GM19023 (cell line): ENCODE measurements around the gene SCUBE1.

Source experiments
- ATAC-seq: cut with Tn5 transposase; IDR thresholded peaks from one replicate; pipeline ENCODE4 v1.9.1; 2021; ENCODE audit warnings: mild to moderate bottlenecking, moderate library complexity; ENCODE audit not compliant: unreplicated experiment

Gene SCUBE1

DNA sequence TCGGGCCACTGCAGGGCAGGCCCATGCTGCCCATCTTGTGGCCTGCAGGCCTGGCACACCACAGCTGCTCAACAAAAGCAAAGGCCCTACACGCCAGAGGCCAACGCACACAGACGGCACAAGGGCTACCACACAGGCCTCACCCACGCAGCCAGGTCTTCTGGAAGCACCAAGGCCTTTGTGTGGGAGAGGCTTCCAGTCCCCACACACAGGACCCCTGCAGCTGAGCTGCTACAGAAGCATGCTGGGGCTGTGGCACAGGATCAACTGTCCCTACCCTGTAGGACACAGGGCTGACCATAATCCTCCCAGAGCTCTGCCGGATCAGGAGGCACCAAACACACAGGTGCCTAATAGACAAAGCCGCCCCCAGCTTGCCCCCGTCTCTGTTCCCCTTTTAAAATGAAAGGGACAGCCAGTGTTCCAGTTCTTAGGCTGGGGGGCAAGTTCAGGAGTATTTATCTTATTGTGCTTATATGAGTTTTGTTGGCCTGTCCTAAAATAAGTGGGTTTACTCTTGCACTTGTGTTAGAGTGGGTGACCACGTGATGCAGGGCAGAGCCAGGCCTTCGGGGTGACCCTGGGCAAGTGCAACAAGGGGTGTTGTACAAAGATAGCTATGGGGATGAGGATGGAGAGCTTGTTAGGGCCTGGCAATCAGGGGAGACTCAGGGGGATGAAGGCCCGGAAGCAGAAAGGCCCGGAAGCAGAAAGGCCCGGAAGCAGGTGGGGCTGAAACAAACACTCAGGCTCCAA lies 161.7 kb downstream of the SCUBE1 start:
- ATAC-seq = no peak

DNA sequence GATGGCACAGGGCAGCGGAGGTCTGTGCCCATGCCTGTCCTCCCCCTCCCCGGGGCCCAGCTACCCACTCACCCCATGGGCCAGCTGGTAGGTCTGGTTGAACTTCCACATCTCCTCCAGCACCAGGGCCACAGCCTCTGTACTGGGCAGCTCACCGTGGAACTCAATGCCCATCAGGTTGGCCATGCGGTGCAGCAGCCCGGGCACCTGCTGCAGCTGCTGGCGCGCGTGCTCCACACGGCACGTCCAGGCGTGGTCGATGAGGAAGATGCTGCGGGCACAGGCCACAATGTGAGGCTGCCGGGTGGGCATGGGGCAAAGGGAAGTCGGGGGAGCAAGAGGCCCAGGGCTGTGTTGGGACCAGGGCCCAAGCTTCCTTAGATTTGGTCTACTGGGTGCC lies 162.5 kb downstream of the SCUBE1 start:
- no peak for ATAC-seq

DNA sequence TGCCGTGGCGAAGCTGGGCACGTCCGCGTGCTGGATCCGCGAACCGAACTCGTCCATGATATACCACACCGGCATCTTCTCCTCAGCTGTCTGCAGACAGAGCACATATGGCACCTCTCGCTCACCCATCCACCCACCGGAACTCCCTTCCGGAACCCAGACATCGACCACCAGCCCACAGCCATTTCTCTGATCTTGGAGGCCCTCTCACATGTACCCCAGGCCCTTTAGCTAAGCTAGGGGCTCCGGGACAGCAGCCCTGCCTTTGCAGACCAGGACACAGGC lies 163.3 kb downstream of the SCUBE1 start:
- no peak for ATAC-seq

DNA sequence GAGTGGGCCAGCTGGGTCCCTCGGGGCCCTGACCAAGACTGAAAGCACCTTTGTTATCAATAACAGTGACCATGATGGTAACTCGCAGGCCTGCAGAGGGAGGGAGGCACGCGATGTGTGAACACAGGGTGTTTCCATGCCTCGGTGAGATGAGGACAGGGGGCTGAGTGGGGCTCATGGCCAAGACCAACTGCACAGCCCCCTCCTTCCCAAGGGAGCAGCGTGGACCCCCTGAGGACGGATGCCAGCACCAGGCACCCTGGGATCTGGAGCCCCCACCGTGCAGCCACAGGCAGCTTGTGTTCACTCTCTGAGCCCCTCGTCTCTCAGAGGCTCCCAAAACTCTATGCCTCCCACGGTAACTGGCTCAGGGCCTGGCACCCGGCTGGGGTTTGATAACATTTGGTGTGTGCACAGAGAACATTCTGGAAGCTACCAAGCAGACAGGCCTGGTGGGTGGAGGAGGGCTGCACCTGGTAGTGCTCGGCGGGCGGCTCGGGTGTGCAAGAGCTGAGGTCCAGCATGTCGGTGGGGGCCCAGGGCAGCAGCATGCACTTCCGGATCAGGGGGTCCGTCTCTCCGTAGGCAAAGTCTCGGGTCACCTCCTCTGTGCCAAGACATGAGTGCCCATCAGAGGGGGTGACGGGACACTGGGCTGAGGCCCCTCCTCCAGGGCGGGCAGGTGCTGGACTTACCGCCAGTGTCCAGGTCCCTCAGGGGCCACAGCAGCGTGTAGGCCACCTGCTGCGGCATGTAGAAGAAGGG lies 163.8 kb downstream of the SCUBE1 start:
- no peak for ATAC-seq

DNA sequence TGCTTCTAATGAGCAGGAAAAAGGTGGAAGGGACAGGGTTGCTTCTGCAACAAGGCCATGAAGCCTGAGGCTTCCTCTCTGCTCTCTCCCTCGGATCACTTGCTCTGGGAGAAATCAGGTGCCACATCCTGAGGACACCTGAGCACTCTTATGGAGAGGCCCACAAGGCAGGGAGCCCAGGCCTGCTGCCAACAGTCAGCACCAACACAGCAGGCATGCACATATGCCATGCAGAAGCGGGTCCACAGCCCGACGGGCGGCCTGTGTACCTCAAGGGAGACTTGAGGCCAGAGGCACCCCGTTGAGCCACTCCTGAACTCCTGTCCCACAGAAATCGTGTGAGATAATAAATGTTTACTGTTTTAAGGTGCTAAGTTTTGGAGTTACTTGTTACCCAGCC lies 165.7 kb downstream of the SCUBE1 start:
- no peak for ATAC-seq

DNA sequence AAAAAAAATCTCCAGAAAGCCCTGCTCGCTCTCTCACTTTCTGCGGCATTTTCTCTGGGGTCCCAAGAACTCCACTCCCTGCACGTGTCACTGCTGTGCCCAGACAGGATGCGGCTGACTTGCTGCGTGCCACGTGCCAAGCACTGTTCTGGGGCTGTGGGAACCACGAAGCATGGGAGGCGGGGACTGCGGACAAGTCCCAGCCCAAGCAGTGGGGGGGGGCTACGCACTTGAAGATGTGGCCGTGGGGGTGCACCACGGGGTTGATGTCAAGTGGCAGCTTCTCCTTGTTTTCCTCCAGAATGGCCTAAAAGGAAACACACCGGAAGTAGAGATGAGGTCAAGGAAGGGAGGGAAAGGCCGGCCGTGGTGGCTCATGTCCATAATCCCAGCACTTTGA lies 167.1 kb downstream of the SCUBE1 start:
- ATAC-seq = no peak

DNA sequence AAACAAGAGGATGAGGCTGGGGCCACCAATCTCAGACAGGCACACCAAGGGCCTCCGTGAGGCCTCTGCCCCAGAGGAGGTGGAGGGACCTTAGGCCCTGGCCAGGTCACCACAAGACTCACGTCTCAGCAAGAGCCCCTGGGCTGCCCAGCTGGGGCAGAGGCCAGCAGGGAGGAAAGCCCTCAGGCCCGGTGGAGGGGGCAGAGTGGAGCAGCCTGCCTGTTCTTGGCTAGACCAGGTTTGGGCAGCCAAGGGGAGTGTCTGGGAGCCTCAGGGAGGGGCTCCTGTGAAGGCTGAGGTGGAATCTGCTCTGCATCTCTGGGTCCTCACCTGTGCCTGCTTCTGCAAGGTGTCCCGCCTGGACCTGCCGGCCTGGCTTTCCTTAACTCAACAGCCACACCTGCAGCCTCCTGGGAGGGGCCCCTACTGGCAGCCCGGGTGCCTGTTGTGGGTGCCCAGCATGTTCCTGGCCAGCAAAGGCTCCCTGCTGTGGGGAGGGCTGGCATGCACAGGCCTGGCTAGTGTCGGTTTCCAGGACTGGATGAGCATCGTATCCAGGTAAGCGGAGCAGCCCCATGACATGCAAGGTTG lies 168.1 kb downstream of the SCUBE1 start:
- no peak for ATAC-seq

DNA sequence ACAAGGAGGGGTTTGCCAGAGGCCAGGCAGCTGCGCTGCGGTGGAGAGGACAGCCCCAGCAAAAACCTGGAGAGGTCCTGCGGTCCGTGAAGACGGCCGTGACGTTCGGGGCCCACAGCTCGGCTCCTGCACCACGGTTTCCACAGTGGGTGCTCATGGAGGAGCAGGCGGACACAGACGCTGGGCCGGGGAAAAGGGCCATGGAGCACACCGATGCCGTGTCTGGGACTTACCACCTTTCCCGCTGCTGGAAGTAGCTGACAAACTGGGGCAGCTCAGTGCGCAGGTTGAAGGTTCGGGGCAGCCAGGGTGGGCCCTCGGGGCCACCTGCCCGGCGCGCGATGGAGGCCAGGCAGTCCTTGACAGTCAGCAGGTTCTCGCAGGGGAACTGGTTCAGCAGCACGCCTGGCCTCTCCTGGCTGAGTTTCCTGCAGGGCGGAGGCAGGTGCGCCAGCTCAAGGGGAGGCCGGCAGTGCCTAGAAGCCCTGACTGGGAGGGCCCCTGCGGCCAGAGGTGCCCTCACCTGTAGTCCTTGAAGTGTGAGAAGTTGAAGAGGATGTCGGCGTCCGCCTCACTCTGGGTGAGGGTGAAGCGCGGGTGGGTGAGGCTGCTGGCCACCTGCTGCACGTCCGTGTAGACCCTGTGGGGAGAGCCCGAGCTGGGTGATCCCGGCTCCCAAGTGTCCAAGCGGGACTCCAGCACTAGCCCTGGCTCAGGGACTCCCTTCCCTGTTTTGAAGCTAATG lies 169.0 kb downstream of the SCUBE1 start:
- no peak for ATAC-seq

DNA sequence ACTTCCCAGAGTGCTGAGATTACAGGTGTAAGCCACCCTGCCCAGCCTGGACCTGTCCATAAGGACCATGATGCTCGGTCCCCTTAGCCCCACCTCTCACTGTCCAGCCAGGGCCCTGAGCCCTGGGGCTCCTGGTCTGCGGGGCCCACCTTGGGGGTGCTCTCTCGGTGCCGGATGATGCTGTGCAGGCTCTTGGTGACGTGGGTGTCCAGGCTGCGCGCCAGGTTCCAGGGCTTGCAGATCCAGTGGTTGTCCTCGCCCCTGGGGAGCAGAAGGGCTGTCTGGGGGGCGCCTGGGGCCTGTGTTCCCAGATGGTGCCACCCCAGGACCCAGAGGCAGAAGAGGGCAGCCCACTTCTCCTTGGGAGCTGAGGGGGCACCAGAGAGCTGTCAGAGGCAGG lies 169.6 kb downstream of the SCUBE1 start:
- ATAC-seq = no peak

DNA sequence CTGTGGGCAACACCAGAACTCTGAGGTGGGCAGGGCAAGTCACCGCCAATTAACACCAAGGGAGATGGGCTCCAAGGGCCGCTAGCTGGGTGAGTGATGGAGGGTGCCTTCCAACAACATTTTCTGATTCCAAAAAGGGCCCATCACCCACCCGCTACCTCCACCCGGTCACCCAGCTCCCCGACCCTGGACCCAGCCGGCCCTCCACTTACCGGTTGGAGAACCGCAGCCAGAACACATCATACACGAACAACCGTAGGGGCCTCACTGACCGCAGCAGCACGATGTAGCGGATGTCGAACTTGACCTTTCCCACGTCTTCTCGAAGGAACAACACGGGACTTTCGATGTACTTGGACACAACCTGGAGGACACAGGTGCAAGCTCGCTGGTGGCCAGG lies 171.0 kb downstream of the SCUBE1 start:
- ATAC-seq = no peak

DNA sequence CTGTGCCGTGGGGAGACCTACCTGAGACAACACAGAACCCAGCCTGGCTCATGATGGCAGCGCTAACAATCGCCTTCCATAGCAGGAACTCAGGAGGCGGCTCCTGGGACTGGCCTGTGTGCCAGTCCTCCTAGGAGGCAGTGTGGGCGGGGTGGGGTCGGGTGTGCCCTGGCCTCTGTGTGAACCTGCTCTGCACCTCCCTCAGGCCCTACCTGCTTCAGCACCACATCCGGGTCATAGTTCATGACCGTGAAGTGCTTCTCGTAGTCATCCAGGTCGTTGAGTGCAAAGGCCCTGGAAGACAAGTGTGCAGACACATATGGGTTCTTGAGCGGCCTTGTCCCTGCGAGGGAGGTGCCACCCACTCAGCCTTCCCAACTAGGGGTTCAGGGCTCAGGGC lies 171.6 kb downstream of the SCUBE1 start:
- ATAC-seq = no peak

DNA sequence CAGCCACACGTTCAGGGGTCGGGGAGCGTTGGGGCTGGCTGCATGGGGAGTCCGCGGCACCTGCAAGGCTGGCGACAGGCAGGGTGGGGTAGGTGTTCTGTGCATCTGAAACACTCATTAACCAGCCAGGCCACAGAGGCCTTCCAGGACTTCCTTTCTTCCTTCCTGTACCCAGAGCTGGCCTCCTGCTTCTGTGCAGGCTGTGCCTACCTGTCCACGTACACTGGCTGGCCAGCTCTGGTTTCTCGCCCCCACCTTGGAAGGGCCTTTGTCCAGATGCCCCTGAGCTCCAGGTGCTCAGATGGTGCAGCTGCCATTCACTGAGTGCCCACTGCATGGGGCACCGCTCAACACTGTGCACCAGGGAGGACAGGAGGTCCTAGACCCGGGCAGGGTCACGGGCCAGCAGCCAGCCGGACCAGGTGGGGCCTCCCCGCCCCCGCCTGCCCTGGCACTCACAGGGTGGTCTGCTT lies 172.1 kb downstream of the SCUBE1 start:
- ATAC-seq = no peak

DNA sequence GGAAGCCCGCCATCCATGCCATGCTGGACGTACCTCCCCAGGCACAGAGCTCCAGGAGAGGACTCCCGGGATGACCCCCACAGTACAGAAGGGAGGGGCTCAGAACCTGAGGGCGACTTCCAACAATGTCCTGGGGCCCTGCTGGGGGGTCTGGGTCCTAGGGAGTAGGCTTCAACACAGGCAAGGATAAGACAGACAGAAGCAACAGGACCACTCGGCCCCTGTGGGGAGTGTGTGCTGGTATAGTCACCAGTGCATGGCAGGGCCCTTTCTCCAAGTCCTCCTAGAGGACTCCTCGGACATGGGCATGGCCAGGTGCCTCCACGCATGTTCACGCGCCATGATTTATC lies 173.1 kb downstream of the SCUBE1 start:
- ATAC-seq = no peak

DNA sequence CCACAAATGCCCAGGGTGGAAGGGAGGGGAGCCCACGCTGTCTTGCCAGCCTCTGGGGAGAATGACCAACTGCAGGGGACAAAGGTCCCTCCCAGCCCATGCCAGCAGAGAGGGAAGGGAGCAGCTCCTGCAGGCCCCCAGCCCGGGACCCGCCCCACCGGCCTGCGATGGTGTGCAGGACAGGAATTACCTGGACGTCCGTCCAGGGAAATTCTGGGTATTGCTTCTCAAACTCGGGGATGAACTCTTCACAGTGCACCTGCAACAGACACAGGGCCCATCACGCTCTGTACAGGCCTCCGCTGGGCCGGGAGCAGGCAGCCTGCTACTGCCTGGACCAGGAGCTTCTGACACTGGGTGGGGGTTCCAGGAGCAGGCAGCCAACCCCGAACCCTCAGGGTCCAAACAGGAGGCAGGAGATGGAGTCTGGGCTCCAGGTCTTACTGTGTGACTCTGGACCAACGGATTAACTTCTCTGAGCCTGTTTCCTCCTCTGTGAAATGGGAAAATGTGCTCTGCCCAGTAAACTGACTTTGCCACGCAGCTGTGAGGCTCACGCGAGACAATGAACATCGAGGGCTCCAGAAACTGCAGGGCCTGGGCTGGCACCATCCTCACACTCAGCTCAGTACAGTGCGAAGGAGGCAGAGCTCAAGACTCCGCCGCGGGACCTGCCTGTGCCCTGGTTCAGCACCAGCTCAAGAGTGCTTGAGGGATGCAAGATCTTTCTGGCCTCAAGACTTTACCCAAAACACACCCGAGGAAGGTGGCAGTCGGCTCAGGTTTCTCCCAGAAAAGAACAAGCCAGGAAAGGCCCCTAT lies 173.7 kb downstream of the SCUBE1 start:
- ATAC-seq = no peak

DNA sequence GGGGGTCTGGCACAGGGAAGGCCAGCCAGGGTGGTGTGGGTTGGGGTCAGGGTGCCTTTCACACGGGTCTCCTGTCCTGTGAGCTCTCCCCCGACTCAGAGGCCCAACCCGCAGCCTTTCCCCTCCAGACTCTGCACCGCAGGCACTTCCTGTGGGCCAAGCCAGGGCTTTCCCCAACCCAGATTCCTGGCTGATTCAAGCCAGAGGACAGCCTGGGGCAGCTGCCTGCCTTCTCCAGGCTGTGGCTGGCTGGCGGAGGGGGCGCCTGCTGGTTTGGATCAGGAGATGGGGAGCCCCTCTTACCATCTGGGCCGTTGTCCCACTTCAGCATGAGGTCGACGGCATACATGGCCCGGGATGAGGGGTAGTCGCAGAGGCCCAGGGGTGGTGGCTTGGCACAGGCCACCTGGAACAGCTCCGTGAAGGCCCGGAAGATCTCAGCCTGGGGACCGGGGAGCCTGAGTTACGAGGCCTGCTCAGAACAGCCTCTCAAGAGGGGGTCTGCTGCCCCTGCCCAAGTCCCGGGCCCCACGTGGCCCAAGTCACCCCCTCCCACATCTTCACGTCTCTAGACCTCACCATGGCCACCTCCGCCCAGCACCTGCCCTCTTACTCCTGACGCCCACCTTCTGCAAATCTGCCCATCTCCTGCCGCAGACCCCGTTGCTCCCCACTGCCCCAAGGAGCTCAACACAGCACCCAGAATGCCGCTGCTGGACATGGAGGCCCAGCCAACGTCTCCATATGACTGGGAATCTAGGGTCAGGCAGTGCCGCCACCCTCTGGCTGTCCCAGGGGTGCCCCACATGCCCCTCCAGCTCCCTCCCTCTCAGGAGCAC lies 174.5 kb downstream of the SCUBE1 start:
- no peak for ATAC-seq

DNA sequence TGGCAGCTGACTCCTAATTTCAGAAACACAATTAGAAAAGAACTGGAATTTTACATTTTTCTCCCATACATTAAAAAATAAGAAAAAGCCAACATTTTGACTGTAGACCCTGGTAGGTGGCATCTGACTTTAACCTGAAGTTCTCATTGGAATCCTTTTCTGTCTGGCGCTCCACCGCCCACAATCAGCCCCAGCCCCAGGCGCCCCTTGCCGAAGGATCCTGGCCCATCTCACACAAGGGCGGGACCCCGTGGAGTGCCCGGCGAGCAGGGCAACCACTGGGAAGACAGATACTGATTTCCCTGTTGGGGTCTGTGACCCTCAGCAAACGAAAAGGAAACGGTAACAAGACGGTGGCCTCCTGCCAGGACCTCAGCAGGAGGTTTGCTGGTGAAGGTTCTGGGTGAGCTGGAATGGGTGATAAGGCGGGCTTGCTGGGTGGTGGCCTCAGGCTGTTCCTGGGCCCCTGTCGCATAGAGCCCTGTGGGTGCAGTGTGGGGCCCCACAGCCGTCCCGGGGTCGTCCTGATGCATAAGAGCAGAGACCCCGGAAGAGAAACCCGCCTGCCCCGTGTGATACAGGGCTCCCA lies 176.1 kb downstream of the SCUBE1 start:
- no peak for ATAC-seq

DNA sequence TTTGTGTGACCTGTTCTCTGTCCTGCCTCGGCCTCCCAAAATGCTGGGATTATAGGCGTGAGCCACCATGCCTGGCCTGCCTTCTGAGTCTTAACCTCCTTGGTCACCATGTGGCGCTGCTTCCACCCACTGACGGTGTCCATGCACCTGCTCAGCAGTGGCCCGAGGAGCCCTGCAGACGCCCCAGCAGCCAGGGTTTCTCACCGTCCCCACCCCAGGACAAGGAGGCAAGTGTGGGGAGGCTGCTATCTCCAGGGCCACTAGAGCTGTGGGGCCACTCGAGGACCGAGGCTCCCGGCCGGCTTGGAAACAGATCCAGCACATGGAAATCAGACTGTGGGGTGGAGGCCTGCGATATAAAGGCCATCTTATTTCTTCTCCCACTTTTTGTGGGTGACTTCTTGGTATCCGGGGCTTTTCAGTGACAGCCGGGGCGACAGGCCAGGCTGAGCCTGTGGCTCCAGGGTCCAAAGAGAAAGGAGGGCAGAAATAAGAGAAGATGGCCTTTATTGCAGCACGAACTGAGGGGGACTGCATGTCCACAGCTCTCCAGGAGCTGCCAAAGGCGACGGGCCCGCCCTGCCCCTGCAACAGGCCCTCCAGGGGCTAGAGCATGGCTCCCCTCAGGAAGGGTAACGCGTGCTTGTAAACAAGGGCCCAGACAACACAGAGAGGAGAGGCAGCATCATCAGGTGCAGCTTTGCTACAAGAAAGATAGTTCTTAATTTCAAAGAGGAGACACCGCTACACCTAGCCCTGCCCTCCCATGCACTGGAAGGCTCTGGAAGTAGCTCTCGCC lies 176.8 kb downstream of the SCUBE1 start:
- no peak for ATAC-seq

DNA sequence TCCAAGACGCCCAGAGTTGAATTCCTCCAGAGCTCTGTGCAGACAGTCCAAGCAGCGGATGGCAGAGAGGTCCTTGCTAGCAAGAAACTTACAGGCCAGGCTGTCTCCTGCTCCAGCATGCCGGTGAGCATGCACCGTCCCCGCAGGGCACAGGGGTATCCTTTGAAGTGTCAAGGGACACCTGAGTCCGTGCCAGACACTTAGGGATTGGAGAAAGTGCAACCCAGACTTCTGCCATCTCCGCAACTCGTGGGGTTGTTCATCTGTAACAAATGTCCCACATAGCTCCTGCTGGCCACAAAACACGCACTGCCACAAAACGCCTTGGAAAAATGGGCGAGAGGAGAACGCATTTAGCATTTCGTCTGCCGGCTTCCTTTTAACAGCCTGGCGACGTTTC lies 178.5 kb downstream of the SCUBE1 start:
- no peak for ATAC-seq
